SK-N-SH (cell line): ENCODE measurements around the gene PDK4.

Experiments
- CTCF ChIP-seq: fragments of 200-600 bp; sonication (generic); IDR thresholded peaks from 2 replicates; pipeline ENCODE4 v1.6.1; 2017; ENCODE audit warnings: antibody characterized with exemption, mild to moderate bottlenecking, moderate library complexity
- ELF1 ChIP-seq: IDR thresholded peaks from 2 replicates; pipeline ENCODE4 v1.4.0; 2012
- EP300 ChIP-seq, 2 experiments: IDR thresholded peaks; 2 replicates each; pipeline versions ENCODE4 v1.4.0 to v1.6.1; 2012; ENCODE audit warnings: borderline replicate concordance in 1 of 2, low read depth in 1 of 2, low read length in 1 of 2
- FOSL2 ChIP-seq: IDR thresholded peaks from 2 replicates; pipeline ENCODE4 v1.4.0; 2012; ENCODE audit warnings: low read depth, mild to moderate bottlenecking, moderate library complexity, borderline replicate concordance
- POLR2AphosphoS5 ChIP-seq: IDR thresholded peaks from 2 replicates; pipeline ENCODE4 v1.6.1; 2012; ENCODE audit warnings: low read depth, low read length
- TCF12 ChIP-seq: IDR thresholded peaks from 2 replicates; pipeline ENCODE4 v1.4.0; 2012
- USF1 ChIP-seq: IDR thresholded peaks from 2 replicates; pipeline ENCODE4 v1.4.0; 2012; ENCODE audit warnings: low read depth, borderline replicate concordance
- USF2 ChIP-seq: fragments of 150-350 bp; IDR thresholded peaks from 2 replicates; pipeline ENCODE4 v1.6.1; 2017; ENCODE audit warnings: antibody characterized with exemption, low read length, low read depth, borderline replicate concordance
- YY1 ChIP-seq: IDR thresholded peaks from 2 replicates; pipeline ENCODE4 v1.4.0; 2012; ENCODE audit warnings: low read depth, mild to moderate bottlenecking

- TF ChIP-seq CTCF (no peak), EP300 (IDR thresholded peaks at IDR 0.05; ENCODE audit: borderline replicate concordance in 1 of 2, low read depth in 1 of 2, low read length in 1 of 2) (no peak), POLR2AphosphoS5 (no peak), USF2 (no peak), YY1 (no peak), USF1 (no peak), ELF1 (no peak), FOSL2 (no peak), TCF12 (no peak)
Observed at GRCh38 chr7:95543312-95543711, 53.0 kb downstream of the PDK4 start.
